ENCODE data around the gene SLC37A1.

SLC37A1 gene

DNA sequence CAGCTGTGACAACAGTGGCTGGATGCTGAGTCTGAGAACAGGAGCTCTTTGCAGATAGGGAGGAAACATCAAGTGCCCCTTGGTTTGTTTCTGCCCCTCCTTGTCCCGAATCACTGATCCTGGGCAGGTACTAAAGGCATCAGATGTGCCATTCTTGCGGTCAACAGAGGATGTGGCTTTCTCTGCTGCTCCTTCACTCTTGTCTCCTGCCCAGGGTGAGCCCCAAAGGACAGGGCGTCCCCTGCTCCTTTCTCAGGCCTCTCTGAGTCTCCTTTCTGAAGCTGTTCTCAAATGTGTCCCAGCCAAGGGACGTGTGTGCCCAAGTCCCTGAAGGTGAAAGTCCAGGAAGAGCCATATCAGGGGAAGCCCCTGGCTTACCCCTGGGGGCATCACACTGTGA, 31.7 kb downstream of the SLC37A1 start:
- no peak for DNase-seq (ENCODE audit: low spot score)

DNA sequence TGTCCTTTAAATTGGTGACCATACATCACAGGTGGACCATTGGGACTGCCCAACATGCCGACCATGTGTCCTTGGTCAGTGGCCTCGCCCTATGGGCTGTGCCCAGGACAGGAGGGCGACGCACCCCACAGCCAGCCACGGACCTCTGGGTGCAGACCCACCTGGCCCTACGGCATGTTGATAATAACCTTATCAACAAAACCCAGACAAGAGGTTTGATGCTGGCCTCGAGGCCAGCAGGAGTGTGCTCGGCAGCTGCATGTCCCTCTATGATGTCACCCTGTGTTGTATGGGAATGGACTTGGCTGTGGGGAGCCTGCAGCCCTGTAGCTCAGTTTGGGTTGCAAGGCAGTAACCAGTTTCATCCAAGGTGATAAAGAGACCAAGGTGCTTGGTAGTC, 32.1 kb downstream of the SLC37A1 start:
- no peak for DNase-seq (ENCODE audit: low spot score)

DNA sequence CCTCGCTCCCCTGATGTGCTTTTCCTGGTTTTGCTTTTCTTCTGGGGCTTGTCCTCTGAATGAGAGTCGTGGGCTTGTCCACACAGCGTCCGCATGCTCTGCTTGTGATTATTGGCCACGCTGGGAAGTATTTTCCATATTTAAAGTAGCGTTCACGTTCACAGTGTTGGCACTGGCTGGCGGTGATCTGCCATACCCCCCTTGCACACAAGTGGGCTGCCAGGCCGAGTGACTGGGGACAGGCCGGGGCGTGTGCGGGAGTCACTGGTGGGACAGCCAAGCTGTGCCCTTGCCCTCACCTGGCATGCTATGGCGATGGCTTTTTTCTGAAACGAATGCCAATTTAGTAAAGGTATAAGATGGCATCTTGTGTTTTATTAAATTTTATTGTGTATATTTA, 32.8 kb downstream of the SLC37A1 start:
- no peak for DNase-seq (ENCODE audit: low spot score)

DNA sequence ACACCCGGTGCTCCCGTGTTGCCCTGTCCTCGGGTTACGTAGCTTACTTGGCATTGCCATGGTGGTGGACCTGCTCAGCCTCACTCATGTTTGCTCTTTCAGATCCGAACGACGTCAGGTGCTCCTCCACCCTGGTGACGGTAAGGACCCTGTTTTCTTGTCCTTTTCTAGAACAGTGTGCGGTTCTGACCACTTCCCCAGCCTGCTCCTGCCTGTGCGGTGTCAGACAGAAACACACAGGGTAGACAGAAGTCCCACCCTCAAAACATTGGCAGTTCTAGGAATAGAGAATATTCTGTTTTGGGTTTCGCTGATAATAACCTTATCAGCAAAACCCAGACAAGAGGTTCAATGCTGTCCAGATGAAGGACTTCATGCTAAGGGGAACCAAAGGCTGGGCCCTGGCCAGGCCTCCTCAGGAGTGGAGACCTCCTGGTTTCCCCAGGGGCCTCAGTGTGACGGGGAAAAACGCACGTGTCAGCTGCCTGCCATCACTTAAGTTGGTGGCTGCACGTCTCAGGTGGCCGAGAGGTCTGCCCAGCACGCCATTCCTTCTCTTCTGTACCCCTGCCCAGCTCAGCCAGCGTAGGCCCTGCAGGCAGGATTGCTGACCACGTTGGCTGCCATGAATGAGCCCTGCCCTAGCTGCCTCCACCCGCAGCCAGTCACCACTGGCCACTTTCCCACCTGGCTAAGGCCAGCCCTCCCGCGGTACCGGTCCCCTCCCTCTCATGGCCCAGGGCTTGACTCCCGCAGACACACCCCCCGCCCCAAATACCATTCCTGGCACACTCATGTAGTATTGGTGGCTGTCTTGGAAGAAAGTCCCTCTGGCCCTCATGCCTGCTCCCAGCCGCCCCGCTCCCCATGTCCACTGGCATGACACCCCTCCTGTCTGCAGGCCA, 33.6 kb downstream of the SLC37A1 start:
- DNase-seq (ENCODE audit: low spot score), result no peak

DNA sequence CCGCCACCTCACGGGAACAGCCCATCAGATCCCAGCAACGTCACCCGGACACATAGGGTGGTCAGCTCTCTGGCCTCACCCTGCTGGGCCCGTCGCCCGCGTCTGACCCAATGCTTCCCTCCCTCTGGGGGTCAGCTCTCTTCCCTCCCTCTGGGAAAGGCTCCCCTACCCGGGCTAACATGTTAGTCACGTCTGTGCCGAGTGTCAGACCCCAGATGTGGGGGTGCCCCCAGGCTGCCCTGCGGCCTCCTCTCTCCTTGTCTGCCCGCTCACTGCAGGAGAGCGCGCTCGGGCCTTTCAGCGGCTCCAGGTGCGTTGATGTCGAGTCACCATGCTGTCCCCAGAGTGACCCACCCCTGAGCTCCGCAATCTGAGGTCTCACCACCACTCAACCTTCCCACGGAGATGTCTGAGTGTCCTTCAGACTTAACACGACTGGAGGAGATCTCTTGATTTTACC, 34.3 kb downstream of the SLC37A1 start:
- no peak for DNase-seq (ENCODE audit: low spot score)

DNA sequence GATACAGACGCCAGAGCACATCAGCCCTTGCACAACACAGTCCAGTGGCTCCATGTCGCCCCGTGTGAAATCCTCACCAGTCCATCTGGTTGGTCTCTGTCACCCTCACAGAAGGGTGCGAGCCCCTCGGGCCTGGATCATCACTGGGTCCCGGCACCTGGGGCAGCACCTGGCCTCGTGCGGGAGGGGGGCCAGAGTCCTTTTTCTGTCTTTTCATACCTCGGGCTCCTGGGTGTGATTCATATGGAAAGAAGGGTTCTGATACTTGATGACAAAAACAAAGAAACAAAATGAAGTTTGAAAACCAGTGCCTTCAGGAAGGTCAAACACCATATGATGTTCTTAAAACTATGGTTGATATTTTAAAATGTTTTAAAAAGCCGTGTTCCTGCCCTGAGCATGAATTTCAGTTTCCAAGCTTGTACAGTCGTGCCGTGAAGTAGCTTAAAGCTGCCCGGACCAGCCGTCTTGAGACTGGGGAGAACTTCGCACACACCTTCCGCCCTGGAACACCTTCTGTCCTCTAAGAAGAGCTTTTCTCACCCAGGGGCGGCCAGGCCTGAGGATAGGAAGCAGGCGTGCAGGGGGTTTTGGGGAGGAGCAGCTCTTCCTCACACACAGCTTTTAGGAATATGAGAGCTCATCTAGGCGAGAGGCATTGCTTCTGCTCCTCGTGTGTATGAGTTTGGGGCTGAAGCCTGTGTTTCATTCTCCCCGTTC, 35.2 kb downstream of the SLC37A1 start:
- no peak for DNase-seq (ENCODE audit: low spot score)

DNA sequence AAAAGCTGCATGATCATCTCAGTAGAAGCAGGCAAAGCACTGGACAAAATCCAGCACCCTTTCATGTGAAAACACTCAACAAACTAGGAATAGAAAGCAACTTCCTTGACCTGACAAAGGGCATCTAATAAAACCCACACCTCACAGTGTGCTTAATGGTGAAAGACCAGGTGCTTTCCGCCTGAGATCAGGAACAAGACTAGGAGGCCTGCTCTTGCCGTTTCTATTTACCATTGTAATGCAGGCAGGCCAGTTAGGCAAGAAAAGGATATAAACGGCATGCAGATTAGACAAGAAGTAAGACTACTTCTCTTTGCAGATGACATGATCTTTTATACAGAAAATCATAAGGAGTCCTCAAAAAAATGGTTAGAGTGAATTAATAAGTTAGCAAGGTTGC, 37.2 kb downstream of the SLC37A1 start:
- no peak for DNase-seq (ENCODE audit: low spot score)

DNA sequence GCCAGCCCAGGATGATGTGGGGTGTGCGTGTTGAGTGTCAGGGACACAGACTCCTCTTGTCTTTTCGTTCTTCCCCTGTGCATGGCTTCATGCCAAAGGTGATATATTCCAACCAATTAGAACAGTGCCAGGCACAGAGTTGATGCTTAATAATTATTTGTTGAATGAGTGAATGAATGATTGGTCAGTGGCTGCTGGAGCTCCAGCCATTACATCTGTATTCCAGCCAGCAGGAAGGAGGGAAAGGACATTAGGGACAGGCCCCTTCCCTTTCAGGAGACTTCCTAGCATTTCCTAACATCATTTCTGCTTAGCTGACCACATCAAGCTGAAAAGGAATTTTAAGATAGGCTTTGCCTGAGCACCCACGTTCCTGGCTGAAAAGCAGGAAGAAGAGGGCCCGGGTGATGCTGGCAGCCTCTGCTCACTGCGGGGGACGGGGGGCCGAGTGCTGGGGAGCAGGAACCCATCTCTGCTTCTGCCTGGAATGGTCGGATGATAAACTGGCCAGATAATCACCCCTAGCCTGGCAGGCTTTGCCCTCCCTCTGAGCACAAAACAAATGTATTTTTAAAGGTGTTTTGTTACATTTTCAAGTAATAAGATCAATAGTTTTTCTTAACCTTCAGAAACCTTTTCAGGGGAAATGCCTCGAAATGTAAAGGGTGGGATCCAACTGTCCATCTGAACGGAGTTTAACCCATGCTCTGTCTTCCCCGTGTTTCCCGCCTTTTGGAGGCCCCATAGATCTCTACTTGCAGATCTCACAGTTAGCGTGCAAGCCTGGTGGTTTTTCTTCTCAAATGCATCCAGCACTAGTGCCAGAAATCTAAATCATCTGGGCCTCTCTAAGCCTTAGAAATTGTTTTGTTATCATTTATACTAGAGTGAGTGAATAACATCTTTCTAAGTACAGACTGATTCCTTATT, 39.0 kb downstream of the SLC37A1 start:
- DNase-seq (ENCODE audit: low spot score), result no peak

DNA sequence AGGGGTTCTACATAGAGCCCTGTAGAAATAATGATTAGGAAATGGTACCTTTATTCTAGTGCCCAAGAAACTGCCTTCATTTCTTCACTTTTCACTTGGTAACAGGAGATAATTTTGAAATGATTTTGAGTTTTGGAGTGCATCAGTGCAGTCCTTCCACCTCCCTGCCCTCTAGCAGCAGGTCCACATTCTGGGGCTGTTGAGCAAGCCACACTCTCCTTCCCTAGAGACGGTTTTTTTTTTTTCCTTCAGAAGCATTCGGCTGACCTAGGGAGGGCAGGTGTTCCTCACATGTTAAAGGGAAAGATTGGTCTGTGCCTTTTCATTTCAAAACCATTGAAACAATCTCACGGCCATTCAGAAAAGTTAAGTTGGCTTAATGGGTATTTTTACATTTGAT, 39.8 kb downstream of the SLC37A1 start:
- no peak for DNase-seq (ENCODE audit: low spot score)

DNA sequence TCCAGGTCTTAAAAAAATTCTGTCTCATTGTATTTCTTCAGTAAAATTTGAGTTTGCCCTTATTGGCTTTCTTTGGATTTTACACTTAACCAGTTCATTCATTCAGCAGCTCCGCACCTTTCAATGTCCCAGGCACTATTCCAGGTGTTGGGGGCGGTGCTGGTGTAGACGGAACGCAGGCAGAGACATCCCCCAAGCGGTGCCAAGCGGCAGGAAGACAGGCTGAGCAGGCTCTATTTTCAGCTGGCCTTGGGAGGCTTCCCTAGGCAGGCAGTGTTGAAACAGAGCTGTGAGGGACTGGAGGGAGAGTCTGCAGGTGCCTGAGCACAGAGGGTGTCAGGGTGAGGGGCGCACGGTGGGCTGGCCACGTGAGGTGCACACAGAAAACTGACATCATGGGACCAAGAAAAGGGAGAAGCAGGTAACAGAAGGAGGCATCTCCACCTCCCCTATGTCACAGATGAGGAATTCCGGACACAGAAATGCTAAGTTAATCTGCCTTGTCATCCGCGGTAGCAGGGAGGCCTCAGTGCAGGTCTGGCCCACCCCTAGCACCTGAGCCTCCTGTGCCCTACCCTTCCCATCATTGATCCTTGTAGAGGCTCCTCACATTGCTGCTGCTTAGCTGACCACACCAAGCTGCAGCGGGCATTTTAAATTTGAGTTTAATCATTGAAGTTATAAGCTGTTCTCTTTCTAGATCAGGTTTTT, 40.8 kb downstream of the SLC37A1 start:
- no peak for DNase-seq (ENCODE audit: low spot score)

DNA sequence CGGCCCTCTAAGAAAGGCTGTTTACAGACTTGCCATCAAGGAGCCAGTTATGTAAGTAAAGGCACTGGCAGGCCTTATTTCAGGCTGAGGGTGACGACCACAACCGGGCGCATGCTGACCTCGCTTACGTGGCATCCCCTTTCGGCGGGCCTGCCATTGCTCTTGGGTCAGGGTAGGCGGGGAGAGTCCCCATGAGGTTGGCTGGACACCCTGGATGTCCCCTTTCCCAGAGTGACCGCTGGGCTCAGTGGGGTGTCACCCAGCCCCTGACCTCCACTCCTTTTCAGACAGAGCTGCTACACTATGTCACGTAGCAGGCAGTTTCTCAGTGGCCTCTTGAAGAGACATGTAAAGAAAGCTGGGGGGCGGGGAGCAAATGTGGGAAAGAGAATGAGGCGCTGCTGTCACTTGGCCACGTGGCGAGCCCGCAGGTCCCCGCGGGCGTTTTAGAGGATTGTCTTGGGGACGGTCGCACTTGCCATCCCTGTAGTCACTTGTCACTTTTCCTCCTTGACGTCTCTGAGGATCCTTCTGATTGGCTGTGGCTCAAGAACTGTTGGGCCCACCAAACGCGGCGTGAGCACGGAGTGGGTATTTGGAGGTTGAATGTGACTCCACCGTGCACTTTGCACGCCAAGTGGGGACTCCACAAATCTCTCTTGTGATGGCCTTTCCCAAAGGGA, 42.2 kb downstream of the SLC37A1 start:
- DNase-seq (ENCODE audit: low spot score), result no peak

DNA sequence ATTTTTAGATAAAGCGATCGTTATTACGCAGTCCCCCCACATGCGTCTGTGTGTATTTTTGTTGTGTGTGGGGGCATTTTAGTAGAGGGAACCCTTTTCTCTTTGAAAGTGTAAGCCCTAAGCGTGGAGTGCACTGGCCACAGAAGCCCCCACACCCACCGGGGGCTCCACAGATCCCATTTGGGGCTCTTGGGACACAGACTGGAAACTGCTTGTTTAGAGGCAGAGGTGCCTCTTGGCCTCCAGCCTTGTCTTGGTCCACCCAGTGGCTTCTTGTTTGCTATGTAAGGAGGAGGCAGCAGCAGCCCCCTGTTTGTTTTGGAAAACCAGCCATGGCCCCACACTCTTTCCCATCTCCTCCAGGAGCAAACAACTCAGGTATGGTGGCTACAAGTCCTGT, 42.8 kb downstream of the SLC37A1 start:
- DNase-seq (ENCODE audit: low spot score), result no peak

DNA sequence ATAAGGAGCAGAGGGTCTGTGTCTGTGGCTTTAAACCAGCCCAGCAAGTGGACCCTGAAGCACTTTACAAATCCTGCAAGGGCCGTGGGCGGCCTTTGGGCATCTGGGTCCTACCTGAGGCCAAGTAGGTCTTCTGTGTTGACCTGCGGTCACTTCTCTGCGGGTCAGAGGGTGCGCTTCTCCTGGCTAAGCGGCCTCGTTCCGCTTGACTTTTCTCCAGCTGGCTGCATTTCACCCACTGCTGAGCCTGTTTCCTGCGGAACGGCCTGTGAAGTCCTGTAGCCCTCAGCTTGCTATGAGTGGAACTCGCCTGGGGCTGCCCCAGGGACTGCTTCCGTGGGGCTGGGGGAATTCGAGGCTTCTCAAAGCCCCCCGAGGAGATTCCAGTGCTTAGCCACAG, 43.3 kb downstream of the SLC37A1 start:
- DNase-seq (ENCODE audit: low spot score), result no peak

DNA sequence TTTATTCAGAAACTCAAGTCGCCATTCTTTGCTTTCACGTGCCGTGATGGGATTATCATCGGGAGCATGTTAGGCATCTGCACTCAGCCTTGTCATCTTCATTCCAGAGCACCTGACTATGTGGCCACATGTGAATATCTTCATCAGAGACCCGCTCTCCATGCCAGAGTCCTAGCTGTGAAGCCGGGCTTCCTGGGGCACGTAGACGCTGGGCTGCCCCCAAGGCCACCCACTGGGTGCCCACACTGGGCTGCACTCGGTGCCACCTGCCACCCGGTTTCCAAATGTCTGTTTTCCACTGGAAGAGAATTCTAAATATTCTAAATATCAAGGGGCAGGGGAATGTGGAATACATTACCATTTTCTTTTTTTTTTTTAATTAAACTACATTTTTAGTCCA, 43.8 kb downstream of the SLC37A1 start:
- no peak for DNase-seq (ENCODE audit: low spot score)

DNA sequence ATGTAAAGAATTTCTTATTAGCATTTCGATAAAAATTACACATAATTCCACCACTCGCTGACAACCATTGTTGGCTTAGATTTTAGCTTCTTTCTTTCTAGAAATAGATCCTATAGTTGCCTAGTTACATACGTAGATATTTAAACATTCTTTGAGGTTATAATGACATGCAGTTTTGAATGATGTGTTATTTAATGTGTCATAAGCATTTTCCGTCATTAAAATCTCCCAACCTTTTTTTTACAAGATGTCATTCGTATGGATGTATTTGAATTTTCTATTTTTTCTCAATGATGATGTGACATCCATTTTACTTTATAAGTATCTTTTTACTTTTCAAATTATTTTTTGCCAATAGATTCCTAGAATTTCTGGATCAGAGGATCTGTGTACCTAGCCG, 44.7 kb downstream of the SLC37A1 start:
- DNase-seq (ENCODE audit: low spot score), result no peak

DNA sequence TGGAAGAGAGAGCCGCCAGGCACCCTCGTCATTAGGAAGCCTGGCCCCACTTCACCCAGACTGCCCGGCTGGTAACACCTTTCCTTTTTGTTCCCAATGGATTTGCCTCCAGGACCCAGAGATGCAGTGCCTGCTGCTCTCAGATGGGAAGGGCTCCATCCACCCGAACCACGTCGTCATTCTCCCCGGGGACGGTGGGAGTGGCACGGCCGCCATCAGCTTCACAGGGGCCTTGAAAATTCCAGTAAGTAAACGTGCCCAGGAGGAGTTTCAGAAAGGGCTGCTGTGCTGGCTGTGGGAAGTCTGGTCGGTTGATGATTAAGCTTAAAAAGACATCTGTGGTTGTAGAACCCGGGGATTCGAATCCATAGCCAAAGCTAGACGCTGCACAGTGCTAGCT, 45.2 kb downstream of the SLC37A1 start:
- no peak for DNase-seq (ENCODE audit: low spot score)

DNA sequence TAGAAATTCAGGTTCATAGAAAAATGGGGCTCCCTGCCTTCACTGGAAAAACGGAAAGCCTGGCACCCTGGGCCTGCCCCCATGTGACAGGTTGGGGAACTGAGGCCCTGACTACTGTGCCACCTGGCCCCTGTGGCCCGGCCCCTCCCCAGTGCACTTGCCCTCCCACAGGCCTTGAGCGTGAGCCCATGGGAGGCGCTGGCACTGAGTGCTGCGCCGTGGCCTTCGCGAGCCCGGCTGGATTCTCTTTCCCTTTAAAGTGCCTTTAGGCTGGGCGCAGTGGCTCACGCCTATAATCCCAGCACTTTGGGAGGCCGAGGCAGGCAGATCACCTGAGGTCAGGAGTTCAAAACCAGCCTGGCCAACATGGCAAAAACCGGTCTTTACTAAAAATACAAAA, 45.7 kb downstream of the SLC37A1 start:
- DNase-seq (ENCODE audit: low spot score), result no peak

DNA sequence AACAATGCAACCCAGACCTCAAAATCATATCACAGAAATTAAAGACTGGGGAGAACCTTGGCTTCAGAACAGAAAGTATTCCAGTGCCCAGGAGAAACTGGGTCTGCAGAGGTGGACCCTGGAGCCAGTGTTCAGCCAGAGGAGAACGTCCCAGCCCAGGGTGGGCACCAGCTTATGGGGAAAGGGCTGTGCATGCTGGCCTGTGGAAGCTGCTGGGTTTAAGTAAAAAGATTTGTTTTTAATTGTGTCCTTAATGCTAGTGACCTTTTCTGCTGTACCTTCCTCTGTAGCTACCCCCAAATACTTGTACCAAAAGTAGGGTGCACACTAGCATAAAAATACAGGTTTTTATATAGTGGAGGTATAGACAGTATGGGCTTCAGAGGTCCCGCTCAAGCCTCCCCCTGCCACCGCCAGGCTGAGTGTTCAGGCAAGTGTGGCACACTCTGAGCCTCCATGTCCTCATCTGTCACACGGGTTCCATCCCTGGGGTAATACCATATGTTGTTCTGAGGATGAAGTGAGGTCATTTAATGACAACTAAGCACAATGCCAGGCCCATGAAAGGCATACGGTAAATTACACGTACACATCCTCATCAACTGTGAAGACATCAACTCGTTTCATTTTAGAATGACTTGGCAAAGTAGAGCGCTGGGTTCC, 47.0 kb downstream of the SLC37A1 start:
- DNase-seq (ENCODE audit: low spot score), result no peak

DNA sequence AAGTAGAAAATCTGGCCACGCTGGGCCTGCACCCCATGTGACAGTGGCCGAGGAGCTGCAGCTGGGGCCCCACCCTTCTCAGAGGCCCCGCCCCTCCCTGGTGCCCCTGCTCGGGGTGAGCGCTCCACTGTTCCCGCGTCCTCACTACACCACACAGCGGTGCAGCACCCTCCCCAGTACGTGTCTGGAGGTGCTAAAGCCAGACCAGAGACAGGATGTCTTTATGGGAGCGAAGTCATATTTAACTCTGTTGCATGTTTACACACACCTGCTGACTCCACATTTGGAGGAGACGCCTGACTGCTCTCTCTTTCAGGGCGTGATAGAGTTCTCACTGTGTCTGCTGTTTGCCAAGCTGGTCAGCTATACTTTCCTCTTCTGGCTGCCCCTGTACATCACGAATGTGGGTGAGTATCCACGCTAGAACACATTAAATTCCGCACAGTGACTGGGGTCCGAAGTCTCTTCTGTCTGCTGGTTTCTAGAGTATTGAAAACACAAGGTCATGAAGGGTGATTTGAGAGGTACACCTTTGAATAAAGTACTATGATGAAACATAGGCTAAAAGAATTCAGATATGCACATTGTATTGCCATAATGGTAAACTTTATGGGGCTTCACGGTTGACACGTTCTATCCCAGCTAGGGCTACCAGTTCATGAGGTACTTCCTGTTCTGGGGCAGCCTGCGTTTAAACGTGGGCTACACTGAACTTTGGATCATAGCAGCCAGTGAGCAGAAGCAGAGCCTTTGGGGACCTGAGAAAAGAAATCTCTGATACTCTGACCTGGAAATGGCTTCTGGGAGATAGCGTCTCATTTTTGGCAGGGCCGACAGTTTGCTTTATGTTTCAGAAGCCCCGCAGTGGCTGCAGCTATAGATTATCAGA, 48.4 kb downstream of the SLC37A1 start:
- no peak for DNase-seq (ENCODE audit: low spot score)

DNA sequence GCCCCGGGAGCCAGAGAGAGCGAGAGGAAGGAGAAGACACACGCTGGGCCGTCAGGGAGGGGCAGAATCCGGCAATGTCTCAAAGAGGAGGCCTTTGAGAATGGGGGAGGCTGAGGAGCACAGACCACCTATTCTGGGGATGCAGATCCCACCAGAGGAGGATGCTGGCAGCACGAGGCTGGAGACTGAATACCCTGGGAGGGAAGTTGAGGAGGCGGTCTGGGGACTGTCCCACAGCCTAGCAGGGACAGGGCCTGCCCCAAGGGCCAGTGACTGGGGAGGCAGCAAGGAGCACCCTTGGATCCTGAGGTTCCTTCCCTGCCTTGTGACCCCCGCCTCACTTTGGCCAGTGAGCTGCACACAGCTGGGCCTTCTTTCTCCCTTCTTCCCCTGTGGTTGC, 49.2 kb downstream of the SLC37A1 start:
- no peak for DNase-seq (ENCODE audit: low spot score)
